GM19397 (cell line): ENCODE measurements around the gene CAPN9.
"Not testable (repeated sequence)": the region's sequence is repeated elsewhere in the genome, so short reads cannot be mapped to it uniquely, and the experiment has no call there.

Experiments
- ATAC-seq: cut with Tn5 transposase; IDR thresholded peaks from one replicate; pipeline ENCODE4 v1.9.1; 2021; ENCODE audit warnings: mild to moderate bottlenecking, moderate library complexity; ENCODE audit not compliant: unreplicated experiment

The CAPN9 gene

DNA sequence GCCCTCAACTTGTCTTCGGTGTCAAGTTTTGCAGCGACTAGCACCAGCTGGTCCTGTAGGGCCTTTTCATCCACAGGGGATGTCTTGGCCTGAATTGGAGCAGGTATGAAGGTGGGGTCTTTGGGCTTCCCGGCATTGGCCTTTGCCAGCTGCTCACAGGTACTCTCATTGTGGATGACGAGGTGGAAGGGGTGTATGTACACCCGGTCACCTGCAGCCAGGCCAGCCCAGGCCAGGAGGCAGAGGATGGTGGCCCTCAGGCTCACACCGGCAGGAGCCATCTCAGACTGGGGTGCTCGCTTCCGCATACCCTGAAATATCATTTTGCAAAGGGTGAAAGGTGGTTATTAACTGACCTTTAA lies 36.7 kb upstream of the CAPN9 start:
- no peak for ATAC-seq

DNA sequence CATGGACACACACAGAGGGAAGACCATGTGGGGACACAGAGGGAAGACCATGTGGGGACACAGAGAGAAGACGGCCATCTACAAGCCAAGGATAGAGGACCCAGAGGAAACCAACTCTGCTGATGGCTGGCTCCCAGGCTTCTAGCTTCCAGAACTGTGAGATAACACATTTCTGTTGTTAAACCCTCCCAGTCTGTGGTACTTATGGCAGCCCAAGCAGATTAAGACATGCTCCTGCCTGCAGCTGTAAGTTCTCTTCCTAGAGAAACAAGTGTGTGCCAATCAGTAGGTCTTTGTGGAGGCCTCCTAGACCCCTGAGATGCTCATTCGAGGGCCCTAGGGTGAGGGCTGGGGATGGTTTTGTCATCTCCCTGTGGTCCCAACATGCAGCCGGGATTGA lies 35.9 kb upstream of the CAPN9 start:
- ATAC-seq: no peak

DNA sequence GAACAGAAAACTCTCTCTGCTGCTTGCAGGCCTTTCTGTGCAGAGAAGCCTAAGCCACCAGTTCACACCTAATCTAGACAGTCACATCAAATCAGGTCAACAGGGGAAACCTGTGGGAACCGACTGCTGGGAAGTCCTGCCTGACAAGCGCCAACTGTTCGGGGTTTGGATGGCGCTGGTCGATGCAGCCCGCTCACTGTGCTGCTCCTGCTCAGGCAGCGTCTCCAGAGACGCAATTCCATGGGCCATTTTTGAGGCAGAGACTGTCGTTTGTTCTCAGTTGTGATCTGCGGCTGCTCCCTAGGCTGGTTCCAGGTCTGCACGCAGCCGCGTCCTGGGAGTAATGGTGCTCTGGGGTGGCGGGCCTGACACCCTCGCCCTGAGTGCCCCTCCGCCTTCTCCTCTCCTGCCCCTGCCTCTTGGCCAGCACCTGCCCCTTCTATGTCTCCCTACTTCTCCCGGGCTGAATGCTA lies 34.7 kb upstream of the CAPN9 start:
- ATAC-seq: no peak

DNA sequence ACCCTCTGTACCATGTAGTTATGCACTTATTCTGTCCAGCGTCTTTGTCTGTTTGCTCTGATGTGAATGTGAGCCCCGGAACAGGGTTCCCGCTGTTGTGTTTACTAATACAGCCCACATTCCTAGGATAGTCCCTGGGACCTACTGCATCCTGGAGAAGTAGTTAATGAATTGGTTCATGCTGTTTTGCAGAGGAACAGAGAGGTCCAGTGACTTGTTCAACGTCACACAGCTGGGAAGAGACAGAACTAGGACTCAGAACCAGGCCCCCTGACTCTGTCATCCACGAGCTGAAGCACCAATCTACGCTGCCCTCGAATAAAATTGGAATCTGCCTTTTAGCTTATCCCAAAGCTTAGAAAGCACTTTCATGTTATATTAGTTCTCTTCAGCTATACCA lies 34.0 kb upstream of the CAPN9 start:
- no peak for ATAC-seq

DNA sequence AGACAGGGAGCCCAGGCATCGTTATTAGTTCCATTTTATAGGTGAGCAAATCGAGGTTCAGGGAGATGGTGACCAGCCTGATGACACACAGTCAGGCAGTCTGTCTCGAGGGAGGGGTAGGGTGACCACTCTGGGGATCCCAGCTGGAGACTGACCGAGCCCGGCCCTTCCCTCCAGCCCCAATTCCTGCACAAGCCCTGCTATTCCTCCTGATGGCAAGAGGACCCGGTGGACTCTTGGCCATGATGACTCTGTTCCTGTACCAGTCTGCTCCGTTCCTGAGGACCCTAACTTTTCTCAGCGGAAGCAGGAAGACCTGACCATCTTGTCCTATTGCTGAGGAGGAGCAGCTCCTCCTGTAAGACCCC lies 33.7 kb upstream of the CAPN9 start:
- ATAC-seq: no peak

DNA sequence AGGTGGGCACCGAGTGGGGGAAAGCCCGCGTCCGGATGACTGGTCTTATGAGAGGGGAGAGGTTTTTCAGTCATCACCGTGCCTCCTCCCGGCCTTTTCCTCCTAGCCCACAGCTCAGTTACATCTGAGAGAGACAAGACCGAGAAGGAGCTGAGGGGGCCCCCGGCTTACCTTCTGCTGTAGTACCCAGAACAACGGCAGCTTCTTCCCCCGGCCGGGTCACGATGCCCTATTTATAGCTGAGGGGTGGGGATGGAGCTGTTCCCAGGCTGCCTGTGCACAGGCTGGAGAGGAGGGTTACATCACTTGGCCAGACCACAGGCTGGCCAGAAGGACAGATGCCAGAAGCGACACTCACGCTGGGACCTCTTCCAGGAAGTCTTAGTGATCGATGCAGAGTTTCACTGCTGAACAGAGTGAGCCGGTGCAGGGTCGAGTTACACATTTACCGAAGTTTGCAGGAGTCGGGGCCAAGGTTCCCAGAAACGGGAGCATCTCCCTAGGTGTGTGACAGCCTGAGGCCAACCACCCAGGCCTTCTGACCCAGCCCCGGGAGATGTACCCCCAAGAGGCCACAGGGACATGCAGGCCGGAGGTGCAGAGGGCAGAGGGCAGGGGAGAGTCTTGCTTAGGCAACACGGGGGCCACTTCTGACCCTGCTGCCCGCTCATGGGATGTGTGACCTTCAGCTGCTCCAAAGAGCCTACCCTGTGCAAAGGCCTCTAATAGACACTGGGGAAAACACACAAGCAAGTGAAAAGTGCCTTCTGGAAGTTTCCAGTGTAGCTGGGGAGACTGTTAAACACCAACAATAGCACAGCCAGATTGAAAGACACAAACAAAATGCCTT lies 33.0 kb upstream of the CAPN9 start, which contains the start of gene AGT:
Gene AGT (minus strand): TSS at position 208 of the 850 bp plus-strand sequence. CDS start 3,299 bp downstream, outside the sequence.
- no peak for ATAC-seq

DNA sequence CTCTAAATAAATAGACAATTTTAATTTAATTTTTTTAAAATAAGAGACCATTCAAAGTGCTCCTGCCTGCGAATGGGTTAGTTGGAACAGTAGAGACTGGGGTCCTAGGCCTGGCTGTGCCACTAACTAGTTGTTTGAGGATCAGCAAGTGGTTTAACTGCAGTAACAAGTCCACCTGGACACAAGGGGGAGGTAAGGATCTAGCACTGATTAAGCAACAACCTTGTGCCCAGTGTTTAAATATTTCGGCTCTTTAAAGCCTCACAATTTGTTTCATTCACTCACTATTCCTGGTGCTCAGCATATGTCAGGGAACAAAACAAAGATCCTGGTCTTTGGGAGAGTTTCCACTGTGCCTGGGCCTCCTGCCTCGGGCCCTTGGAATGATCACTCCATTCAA lies 31.7 kb upstream of the CAPN9 start:
- ATAC-seq: no peak

DNA sequence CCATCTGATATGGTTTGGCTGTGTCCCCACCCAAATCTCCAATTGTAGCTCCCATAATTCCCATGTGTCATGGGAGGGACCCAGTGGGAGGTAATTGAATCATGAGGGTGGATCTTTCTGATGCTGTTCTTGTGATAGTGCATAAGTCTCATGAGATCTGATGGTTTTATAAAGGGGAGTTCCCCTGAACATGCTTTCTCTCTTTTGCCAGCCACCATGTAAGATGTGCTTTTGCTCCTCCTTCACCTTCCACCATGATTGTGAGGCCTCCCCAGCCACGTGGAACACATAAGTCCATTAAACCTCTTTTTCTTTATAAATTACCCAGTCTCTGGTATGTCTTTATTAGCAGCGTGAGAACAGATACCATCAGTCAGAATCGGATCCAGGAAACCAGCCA lies 30.7 kb upstream of the CAPN9 start:
- ATAC-seq: not testable (repeated sequence)

DNA sequence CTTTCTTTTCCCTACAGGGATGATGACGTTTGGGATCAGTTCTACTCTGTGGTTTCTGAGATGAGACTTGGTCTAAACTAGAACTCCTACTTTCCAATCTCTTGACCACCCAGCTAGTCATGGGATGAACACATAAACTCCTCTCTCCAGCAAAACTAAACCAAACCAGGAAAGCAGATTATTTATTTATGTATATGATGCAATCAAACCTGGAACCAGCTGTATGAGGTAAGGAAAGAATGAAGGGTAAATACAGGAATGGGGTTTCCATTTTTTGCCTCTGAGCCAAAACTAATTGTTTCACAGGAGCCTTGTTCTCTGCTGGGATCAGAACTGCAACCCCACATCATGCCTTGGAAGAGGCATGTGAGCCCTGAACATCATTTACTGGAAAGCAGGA lies 29.9 kb upstream of the CAPN9 start:
- ATAC-seq: no peak

DNA sequence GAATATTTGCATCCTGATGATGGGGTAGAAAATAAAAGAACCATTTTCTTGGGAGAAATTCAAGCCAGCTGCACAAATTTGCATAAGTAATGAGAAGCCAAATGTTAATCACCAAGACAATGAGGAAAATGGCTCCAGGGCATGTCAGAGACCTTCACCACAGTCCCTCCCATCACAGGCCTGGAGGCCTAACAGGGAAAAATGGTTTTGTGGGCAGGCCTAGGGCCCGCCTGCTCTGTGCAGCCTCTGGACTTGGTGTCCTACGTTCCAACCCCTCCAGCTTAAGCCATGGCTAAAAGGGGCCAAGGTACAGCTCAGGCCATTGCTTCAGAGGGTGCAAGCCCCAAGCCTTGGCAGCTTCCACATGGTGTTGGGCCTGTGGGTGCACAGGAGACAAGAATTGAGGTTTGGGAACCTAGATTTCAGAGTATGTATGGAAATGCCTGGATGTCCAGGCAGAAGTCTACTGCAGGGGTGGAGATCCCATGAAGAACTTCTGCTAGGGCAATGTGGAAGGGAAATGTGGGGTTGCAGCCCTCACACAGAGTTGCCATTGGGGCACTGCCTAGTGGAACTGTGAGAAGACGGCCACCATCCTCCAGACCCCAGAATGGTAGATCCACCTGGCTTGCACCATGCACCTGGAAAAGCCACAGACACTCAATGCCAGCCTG lies 25.2 kb upstream of the CAPN9 start:
- not testable (repeated sequence) for ATAC-seq

DNA sequence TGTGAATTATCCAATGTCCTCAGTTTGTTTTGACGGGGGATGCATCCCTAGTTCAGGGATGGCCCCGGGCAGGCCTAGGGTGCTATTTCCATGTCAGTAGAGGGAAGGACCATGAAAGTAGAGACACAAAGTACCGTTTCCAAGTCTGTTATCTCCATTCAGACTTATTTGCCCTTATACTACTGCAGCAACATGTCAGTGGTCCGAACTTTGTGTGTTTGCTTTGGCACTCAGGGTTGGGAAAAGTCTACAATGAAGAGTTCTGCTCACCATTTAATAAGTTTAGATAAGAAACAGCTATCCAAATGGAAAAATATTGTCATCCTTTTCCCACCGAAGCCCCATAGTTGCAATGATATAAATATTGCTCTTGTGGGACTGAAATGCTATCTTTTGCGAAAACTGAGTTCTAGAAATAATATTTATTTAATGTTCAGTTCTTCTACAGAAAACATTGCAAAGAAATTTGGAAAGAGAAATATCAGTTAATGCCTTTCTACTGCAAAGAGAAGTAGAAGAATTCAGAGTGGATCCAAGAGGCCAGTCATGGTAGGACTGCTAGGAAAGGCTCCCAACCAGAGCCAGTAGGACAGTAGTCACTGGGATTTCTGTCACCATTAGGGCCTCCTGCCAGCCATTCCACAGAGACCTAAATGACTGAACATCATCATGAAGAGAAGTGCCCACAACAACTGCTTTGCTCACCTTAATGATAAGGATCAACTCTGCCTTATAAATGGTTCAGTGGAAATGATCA lies 21.8 kb upstream of the CAPN9 start:
- no peak for ATAC-seq

DNA sequence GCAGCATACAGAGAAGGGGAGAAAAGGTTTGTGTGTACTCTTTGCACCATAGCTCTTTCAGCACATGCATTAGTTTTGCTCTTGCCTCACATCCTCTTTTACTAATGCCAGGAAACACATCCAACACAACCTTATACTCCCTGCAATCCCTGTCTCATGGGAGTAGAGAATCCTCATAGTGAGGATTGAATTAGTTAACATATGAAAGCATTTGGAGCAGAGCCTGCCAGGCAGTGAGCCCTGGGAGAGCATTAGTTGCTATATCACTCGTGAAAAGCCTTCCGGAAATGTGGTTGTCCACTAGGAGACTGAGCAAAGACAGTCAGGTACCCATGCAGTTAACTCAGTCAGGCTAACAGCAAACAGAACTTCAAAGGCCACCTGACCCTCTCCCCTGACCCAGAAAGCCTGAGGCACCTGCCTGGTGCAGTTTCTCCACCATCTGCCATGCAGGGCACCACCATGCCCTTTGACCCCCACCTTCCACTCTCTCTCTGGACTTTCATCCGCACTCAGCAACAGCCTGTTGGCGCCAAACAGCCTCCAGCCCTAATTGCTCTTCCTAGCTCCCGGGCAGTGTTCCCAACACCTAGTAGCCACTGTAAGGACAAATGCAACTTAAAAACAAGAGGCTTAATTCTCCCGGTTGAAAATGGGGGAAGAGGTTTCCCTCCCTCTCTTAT lies 18.3 kb upstream of the CAPN9 start:
- ATAC-seq: no peak

DNA sequence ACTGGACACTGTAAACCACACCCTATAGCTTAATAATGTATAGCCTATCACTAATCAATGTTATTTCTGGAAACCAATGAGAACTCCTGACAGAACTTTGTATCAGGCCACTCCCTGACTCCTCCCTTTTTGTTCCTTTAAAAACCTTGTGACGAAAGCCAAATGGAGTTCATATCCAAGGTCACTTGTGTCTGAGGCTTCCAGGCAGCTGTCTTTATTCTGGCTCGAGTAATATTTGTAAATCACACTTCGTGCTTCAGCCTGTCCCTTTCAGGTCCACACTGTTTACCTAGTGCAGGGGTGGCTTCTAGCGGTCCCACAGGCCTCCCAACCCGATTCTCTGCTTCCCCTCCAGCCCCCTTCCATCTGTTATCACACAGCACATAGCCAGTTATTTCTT lies 16.2 kb upstream of the CAPN9 start:
- no peak for ATAC-seq

DNA sequence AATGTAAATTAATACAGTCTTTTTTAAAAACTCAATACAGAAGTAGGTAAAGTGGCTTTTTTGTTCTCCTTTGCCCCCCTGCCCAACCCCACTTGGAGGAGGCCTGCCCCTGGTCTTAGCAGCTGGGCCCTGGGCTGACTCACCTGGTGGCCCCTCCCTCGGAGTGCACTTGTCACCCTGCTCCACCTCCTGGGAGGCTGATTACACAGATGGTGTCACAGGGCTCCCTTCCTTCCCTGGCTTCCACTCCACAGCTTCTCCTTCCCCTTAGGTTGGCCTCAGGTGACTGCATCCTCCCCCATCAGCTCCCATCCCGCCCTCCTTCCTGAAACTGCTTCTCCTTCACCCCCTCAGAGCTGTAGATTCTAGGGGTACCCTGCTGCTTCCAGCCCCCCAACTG lies 11.7 kb upstream of the CAPN9 start:
- no peak for ATAC-seq

DNA sequence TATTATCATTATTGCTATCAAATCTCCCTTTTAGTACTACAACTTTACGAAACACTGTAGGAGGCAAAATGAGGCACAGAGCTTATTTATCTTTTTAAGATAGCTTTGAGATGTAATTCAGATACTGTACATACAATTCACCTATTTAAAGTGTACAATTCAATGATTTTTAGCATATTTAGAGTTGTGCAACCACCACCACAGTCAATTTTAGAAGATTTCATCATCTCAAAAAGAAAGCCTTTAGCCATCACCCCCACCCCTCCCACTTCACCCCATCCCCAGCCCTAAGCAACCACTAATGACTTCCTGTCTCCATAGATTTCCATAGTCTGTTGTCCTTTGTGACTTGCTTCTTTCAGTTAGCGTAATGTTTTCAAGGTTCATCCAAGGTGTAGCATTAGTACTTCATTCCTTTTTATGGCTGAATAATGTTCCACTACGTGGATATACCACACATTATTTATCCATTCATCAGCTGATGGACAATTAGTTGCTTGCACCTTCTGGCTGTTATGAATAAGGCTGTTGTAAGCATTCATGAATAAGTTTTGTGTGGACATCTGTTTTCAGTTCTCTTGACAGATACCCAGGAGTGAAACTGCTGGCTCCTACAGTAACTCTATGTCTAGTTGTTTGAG lies 9.4 kb upstream of the CAPN9 start:
- ATAC-seq: no peak

DNA sequence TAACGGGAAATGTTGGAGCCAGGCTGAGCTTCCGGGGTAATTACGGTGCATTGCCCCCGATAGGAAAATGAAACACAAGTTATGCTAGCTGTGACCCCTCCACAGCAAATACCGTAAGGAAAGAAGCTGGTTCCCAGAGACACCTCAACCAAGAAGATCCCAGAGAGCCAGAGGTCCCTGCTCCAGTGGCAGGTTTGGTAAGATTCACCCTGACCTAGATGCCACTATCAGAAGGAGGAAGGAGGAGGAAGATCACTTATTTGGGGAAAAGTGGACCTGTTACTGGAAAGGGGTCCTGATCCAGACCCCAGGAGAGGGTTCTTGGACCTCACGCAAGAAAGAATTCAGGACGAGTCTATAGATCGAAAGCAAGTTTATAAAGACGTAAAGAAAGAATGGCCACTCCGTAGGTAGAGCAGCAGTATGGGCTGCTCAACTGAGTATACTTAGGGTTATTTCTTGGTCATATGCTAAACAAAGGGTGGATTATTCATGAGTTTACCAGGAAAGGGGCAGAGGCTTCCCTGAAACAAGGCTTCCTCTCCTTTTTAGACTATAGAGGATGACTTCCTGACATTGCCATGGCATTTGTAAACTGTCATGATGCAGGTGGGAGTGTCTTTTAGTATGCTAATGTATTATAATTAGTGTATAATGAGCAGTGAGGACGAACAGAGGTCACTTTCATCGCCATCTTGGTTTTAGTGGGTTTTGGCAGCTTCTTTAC lies 7.5 kb upstream of the CAPN9 start:
- no peak for ATAC-seq

DNA sequence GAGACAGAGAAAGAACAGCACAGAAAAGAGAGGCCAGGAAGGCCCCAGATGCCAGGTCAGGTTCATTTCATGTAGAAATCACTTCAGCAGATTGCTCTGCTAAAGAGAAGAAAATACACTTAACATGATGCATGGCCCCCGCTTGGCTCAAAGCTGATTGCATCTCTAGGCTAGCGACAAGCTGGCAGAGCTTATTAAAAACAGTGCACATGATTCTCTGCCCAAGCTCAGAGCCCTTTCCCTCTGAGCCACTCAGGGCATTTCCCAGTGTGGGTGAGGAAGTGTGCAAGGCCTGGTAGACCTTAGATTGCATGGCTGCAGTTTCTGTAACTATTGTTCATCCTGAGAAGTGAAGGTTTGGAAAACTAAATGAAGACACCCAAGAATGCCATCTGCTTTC lies 3.3 kb upstream of the CAPN9 start:
- ATAC-seq: no peak

DNA sequence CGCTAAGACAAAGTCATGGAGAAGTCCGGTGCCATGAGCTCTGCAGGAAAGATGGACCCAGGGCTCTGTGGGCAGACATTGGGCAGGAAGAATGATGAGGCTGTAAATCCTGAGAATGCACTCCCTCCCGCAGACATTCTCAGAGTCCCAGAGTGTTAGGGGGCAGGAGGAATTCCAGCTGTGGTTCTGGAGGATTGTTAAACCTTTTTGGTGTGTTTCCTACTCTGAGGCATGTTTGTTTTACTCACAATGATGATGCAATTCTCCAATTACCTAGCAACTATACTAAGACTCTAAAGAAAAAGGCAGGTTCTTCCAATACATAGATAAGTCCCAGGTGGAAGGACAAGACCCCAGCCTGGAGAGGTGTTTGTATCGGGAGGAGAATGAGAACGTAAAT lies 2.8 kb upstream of the CAPN9 start:
- no peak for ATAC-seq

DNA sequence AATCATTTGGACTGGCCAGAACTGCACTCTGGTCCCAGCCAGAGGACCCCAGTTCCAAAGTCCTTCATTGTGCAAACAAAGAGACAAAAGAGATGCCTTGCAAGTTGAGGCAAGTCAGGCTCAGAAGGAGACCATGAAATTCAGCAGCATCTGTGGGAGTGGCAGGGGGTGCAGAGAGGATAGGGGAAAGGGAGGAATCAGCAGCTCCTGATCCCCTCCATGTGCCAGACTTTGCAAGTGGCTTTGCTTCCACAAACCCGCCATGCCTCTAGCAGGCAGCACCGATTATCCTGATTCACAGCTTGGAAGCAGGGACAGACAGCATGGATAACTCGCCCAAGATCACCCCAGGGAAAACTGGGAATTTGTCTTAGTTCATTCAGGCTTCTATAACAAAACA lies 2.1 kb upstream of the CAPN9 start:
- no peak for ATAC-seq

DNA sequence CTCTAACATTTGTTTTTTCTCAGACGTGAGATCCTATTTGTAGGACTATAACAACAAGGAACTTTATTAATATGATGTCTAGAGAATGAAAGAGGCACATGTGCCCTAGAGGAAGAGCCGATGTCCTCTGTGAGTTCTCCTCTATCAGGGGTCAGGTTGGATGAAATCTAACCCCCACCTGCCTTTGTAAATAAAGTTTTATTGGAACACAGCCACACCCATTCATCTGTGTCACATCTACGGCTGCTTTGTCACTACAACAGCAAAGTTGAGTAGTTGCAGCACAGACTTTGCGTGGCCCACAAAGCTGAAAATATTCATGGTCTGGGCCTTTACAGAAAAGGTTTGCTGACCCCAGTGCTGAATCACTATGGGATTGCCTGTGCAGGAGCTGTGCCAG lies 571 bp upstream of the CAPN9 start:
- ATAC-seq: no peak
